Measurements from ENCODE around the gene SCMH1. TPM values are rescaled to one million over a fixed set of nuclear protein-coding genes. Genes with fewer than 3 reads are reported as not detected.

Gene SCMH1
- total RNA-seq, 2 experiments from 2014 or later = 23.6 to 24.4 TPM

DNA sequence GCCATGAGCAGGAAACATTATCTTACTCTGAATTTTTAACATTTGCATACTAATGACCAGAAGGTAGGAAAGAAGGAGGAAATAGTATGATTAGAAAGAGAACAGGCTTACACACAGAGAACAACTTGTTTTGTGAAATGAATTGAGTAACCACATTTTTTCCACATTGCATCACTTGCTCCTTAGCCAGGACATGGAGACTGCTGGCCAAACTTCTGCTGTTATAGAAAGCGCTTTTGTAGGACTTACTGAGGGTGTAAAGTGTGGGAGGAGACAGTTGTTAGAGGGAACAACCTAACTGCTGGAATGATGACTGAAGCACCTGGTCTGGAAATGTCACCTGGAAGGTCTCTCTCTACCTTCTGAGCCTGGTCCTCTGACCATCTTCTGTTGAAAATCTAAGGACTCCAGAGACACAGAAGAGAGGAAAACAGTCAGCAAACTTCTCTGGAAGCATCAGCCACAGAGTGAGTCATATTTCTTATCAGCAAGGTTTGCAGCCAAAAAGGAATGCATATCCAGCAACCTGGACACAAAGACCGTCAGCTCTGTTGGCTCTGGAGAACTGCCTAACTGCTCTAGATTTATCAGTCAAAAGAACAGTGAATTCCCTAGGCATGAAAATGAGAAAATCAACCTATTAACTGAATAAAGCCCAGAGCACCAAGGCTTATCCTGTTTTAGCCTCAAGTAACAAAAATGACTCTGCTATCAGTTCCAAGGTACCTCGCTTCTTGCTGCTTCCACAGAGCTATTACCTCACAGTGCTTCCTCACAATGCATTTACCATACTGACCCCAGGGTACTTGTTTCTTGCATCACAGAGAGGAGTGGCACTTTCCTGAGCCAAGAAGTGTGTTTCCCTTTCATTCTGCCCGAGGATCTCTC lies 132.6 kb downstream of the SCMH1 start:
- ChIA-PET CTCF (no interaction called here), POLR2A (no interaction called here)

DNA sequence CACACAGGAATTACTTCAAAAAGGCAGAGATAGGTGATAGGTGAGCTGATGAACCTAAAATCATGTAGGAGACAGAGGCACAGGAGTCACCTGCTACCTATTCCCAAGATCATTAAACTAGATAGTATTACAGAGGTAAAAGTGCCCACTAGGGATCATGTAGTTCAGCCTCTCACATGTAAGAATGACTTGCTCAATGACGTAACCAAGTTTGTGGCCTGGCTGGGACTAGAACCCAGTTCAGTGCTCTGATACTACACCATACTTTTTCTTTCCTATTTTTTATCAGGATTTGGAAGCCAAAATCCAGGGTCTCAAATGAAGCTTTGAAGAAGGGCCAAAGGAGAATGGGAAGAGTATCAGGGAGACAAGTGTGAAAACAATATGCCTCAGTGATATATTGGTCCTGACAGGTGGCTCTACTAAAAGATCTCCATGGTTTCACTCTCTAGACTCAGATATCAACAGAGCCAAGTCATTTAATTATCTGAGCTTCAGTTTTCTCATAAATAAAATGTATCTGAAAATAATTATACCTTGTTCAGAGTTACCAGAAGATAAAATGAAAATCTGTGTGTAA lies 133.3 kb downstream of the SCMH1 start:
- POLR2A ChIA-PET = no interaction called here
- CTCF ChIA-PET = interaction anchor here (1.0 kb wide), 1 partner anchor 131 kb away, joined by 3 read pairs; no protein-coding TSS in a partner anchor

DNA sequence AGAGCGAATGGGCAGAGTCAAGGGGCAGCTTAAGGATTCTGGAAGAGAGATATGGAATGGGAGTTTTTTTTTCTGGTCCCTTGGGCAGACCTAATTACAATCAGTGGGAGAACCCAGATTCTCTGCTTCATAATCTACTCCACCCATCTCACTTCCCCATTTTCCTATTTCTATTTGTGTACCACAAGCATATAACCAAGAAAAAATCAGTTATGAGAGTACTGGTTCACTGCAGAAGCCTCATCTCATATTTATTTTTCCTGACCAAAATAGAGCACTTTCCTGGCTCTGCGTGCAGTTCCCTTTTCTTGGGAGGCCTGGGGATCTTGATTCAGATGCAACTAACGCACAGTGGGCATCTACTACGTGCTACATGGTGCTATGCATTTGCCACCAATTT lies 138.3 kb downstream of the SCMH1 start:
- ChIA-PET POLR2A (no interaction called here), CTCF (no interaction called here)

DNA sequence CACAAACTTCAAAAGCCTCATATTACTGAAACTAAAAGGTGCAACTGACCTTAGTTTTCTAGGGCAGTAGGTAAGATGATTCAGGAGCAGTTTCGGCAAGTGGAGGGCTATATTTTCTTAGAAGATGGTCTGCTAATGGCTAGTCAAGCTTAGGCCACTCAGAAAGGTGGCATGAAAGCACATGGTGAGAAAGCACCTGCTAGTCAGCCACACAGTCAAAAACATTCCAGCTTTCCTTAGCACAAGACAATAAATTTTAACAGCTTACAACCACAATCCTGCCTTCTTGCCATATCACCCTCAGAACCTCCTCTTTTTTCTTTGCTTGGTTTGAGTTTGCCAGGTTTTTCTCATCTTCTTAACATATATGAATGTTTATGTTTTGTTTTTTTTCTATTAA lies 139.5 kb downstream of the SCMH1 start:
- ChIA-PET CTCF (no interaction called here), POLR2A (no interaction called here)

DNA sequence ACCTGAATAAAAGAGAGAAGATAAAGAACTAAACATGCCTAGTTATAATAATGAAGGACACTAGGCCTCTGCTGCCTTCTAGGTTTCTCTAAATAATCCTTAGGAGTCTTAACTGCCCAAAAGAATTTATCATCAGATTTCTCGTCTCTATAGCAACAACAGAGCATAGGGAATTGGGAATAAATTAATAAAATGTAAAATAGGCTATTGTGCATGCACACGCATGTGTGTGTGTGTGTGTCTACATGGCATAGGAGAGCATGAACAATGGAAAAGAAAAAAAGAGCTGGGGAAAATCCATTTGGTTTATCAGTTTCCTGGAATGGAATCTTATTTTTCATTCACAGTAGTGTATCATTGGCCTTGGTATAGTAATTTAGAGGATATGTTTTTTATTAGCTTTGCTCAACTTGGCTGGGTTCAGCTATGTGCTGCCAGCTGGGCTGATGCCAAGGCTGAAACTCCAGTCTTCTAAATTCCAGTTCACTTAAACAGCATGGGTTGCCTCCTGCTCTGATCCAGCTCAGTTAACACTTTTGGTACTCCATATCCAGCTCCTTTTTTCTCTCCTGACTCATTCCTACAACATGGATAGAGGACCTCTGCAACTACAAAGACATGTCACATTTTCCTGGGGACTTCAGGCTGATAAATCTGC lies 140.0 kb downstream of the SCMH1 start:
- ChIA-PET CTCF (no interaction called here), POLR2A (no interaction called here)

DNA sequence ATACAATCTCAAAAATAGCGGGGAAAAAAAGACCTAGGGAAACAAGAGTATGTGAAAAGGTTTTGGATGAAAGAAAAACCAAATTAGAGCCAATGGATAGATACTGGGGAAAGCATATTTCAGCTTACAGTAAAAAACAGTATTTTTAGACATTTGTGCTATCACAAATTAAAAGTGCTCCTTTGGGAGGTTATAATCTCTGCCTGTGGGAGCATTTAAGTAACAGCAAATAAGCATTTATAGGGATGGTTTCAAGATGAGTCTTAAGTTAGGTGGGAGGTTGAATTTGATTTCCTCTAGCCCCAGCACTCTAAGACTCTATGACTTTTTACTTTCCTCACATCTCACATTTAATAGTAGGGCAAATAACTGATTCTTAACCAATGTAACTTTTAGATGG lies 141.0 kb downstream of the SCMH1 start:
- POLR2A ChIA-PET = no interaction called here
- CTCF ChIA-PET = no interaction called here

DNA sequence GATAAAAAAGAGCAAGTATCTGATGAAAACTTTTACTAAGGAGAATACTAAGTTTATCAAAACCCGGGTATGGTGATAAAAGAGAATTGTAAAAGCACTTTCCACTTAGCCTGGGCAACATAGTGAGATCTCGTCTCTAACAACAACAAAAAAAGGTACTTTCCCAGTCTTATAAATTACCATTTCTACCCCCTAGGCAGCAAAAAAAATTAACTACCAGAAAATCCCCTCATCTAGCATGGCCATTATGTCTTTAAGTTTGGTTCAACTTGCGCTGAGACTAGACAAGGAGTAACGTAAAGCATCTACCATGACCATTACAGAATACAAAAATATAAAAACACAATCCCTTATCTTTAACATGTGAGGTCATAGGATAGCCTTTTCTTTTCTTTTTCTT lies 141.9 kb downstream of the SCMH1 start:
- CTCF ChIA-PET = no interaction called here
- POLR2A ChIA-PET = no interaction called here

DNA sequence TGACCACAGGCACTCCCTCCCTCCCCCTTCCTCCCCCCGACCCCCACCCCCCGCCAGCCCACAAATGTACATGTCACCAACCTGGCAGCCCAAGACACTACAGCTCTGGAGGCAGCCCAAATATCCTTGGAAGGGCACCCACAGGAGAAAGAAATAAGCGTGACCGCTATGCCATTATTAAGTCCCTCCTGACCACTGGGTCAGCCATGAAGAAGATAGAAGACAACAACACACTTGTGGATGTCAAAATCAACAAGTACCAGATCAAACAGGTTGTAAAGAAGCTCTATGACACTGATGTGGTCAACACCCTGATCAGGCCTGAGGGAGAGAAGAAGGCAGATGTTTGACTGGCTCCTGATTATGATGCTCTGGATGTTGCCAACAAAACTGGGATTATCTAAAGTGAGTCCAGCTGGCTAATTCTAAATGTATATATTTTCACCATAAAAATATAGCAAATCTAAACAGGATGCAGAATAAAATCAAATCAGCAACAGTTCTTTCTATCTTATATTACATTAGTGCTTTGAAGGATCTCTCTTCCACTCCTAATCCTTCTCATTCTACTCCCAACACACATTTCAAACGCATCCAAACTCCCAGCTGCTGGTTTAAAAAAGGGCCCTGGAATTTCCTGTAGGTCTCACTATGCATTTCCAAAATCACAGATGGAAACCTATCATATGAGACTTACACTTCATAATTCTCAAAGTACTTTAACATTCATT lies 143.2 kb downstream of the SCMH1 start:
- CTCF ChIA-PET = no interaction called here
- POLR2A ChIA-PET = no interaction called here

DNA sequence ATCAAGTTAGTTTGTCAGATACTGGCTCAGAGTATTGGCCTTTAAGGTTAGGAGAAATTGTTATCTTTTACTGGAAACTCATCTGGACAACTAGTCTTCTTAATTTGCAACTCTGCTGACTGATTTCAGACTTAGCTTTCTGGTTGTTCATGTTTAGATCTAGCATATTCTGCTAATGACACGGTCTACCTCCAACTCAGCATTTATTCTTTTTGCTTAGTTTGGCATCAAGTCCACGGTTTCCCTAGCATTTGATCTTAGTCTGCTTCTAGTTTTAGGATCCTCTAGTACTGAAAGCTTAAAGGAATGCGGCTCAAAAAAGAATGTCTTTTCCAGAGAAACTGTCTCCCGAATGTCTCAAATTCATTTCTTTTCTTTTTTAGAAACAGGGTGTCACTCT lies 145.0 kb downstream of the SCMH1 start:
- POLR2A ChIA-PET = no interaction called here
- CTCF ChIA-PET = no interaction called here

DNA sequence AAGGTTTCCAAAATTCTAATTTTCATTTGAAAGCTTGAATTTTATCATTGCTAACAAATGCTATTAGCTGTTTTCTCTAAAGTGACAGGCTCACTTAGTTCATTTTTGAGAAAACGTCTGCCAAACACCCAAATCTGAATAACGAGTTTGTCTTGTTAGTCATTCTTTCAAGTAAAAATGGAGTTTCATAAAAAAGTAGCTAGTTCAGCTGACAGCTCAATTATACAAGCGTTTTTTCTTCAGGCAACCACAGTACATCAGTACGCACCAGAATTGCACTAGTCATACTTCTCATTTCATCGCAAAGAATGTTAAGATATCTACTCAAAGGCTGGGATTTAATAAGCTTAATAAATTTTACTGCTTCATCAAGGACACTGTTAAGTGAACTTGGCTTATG lies 148.3 kb downstream of the SCMH1 start:
- CTCF ChIA-PET = no interaction called here
- POLR2A ChIA-PET = no interaction called here

DNA sequence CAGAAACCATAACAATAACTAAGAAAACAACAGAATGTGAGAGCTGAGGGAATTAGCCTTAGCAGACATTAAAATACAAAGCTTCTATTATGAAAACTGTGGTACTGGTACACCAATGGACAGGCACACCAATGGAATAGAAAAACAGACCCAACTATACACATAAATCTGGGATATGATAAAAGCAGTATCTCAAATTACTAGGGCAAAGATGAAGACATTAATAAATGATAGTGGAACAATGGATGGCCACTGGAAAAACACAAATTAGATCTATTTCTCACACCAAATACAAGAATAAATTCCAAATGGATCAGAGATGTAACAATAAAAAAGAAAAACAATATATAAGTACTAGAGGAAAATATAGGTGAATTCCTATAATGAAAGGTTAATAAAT lies 155.2 kb downstream of the SCMH1 start:
- CTCF ChIA-PET = no interaction called here
- POLR2A ChIA-PET = interaction anchor here (0.6 kb wide), 1 partner anchor 143 kb away, joined by 6 read pairs; no protein-coding TSS in a partner anchor

DNA sequence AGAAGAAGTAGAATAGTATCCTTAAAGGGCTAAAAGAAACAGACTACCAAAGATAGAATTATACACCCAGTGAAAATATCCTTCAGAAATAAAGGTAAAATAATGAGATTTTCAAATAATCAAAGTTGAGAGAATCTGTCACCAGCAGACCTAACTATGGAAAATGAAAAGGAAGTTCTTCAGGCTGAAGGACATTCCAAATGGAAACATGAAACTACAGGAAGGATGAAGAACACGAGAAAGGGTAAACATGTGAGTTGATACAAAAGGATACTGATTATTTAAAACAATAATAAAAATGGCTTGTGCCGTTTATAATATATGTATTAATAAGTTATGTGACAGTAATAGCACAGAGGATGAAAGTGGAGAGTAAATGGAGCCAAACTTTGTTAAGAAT lies 163.5 kb downstream of the SCMH1 start:
- CTCF ChIA-PET = no interaction called here
- POLR2A ChIA-PET = no interaction called here

DNA sequence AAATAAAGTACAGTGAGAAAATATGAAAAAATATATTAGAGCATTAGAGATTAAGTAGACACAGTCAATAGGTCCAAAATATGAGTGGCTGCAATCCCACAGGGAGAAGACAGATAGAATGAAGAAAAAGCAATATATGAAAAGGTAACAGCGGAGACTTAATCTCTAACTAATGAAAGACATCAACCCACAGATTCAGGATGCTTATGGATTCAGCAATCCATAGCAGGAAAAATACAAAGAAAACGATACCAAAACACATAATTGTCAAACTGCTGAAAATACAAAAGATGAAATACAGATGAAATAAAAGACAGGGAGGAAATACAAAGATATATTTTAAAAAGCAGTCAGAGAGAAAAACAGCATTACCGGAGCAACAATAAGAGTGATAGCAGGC lies 163.9 kb downstream of the SCMH1 start:
- POLR2A ChIA-PET = no interaction called here
- CTCF ChIA-PET = no interaction called here

DNA sequence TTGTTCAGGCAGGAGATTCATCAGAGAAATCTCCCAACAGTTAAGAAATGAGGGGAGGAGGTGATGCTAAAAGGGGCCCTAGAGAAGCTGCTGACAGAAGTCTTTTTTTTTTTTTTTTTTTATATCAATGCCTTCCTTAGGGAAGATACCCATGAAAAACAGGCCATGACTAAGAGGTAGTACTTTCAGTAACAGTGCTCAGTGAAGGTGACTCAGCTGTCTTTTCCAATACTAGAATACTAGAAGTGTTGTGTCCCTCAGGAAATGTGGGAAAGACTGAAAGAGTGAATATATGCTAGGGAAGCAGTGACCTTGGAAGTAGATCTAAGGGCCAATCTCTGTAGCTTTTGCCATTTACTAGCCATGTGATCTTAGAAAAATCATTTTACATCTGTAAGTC lies 168.1 kb downstream of the SCMH1 start:
- POLR2A ChIA-PET = no interaction called here
- CTCF ChIA-PET = no interaction called here

DNA sequence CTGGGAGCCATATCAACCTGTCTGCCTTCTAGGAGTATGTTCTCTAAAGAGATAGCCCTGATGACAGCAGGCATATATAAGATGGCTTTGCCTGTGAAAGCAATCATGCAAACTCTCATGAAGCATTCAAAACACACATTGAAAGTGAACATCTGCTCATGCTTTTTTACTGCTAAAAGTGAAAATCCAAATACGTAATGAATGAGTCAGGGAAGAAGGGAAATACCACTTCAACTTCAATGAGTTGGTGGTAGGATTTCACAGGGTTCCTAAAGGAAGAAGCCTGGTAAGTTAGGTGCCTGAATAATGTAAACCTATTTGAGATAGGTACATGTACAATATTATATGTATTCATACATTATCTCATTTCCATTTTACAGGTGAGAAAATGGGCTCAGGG lies 170.1 kb downstream of the SCMH1 start:
- CTCF ChIA-PET = no interaction called here
- POLR2A ChIA-PET = no interaction called here

DNA sequence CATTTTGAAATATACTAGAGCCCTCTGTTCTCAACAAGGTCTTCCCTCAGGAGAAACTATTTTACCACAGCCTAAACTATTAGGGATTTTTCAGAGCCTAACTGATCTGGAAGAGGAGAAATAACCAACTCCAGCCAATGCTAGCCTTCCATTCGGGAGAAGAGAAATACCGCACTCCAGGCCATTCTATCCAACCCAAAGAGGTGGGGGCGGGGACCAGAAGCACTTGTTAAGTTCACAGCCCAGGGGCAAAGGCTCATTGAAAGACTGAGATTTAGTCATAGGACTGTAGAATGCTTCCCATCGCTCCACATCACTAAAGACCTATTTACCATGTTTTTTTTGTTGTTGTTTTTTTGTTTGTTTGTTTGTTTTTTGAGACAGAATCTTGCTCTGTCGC lies 185.2 kb downstream of the SCMH1 start:
- CTCF ChIA-PET = no interaction called here
- POLR2A ChIA-PET = no interaction called here

DNA sequence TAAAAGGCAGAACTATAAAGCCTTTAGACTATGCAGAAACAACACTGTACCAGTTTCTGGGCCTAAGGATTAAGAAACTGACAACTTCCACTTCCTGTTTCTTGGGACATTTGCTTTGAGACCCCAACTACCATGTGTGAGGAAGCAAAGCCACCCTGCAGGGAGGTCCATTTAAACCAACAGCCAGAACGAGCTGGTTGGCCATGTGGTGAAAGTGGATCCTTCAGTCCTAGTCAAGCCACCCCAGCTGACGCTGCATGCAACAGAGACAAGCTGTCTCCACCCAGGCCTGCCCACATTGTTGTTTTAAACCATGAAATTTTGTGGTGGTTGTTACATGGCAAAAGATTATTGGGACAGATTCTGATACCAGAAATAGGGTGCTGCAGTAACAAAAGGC lies 188.8 kb downstream of the SCMH1 start:
- POLR2A ChIA-PET = interaction anchor here (0.6 kb wide), 1 partner anchor 18 kb away, joined by 3 read pairs; no protein-coding TSS in a partner anchor
- CTCF ChIA-PET = no interaction called here

DNA sequence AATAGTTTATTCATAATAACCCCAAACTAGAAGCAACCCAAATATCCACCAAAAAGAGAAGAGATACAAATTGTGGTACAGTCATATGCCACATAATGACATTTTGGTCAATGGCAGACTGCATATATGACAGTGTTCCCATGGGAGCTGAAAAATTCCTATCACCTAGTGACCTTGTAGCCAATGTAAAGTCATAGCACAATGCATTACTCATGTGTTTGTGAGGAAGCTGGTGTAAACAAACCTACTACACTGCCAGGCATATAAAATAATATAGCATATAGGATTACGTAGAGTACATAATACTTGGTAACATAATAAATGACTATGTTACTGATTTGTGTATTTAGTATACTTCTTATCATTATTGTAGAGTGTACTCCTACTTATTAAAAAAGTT lies 191.1 kb downstream of the SCMH1 start:
- CTCF ChIA-PET = no interaction called here
- POLR2A ChIA-PET = no interaction called here

DNA sequence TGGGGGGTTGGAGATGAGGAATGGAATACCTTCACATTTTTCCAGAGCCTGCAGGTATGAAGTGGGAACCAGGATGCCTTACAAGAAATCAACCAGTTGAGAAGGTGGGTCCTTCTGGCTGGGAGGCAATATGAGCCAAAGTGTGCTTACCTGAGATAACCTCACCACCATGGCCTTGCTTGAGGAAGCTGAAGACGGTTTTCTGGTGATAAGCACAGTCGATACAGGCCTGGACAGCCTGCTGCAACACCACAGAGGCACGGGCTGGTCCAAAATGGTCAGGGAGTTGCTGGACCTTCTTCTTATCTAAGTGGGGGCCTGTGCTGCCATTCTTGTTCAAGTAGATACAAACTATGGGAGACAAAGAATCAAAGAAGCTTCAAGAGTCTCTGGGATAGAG lies 193.6 kb downstream of the SCMH1 start:
- ChIA-PET POLR2A (interaction anchor here (0.7 kb wide), 1 partner anchor 600 kb away, joined by 3 read pairs; no protein-coding TSS in a partner anchor), CTCF (no interaction called here)

DNA sequence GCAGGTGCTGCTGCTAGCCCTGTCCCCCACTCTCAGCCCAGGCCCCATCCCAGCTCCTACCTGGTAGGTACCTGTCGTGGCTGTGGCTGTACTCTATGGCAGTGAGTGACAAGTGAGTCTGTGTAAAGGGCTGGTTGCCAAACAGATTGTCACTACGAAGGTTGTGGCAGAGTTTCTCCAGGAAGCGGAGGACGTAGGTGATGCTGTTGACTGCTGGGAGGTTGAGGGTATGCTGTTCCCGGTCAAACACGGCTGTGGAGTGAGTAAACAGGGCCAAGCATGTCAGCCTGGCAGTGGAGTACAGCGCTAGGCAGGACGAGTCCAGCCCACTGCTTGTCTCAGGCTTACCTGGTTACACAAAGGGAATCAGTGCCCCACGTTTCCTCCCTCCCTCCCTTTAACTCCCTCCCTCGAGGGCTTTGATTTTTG lies 195.7 kb downstream of the SCMH1 start:
- ChIA-PET POLR2A (no interaction called here), CTCF (no interaction called here)

DNA sequence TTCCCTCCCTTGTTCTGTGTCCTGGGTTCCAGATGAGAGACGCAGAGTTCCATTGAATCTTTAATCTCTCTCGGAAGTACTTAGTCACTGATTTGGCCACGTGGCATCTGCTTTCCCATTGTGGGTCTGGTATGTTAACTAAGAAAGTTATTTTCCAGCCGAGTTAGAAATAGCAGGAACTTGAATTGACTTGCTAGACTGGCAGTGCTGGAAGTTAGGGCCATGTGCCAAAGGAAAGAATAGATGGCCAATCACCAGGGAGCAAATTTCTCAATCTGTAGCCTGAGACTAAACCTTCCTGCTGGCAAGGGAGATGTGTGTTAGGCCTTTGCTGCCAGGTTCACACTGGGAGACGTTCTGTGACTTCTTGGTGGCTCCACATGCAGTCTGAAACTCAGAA lies 196.4 kb downstream of the SCMH1 start:
- ChIA-PET POLR2A (no interaction called here), CTCF (no interaction called here)
